Stimulated activated CD8-positive, alpha-beta memory T cell treated with anti-CD3 and anti-CD28 coated beads, Interleukin-2, amount 100 ng/mL, for 48 hours (primary cell): ENCODE measurements around the gene MERTK.
"Not testable (repeated sequence)": the region's sequence is repeated elsewhere in the genome, so short reads cannot be mapped to it uniquely, and the experiment has no call there.

Experiments used
- DNase-seq, 2 donors: peaks; one replicate each; pipeline ENCODE4 v3.0.0-alpha.2; 2020; ENCODE audit warnings: low read depth in 2 of 2

Gene MERTK

DNA sequence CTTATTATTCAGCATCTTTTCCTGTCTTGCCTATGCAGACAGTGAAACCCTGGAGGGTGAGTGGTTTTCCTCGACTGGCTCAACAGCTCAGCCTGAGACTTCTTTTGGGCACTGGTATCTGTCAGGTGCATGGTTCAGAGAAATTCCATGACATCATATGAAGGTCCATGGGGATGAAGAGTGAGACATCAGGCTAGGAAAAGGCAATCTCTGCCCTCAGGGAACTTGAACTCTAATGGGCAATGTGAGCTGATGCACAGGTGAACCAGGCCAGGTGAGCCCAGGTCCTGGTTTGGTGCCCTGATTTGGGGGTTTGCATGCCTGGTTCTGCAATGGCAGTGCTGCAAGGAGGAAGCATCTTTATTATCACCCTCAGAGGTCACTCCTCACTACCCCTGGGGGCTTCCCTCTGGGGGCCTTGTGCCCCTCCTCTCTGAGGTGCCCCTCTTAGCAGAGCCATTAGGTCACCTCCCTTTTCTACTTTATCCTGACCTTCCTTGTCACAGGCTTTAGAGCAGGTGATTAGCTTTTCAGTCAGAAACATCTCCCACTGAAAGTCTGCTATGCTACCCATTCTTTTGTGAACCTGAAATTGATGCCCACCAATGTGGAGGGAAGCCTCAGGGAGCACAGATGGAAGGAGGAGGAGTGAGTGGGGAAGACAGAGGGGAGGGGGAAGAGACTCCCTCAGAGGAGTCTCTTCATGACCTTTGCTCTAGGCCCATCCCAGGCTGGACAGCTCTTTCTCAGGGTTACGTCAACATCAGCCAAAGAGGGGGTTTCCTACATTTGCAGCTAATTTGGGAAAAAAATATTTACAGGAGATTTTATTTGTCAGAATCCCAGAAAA lies 47.3 kb downstream of the MERTK start:
- DNase-seq = no peak

DNA sequence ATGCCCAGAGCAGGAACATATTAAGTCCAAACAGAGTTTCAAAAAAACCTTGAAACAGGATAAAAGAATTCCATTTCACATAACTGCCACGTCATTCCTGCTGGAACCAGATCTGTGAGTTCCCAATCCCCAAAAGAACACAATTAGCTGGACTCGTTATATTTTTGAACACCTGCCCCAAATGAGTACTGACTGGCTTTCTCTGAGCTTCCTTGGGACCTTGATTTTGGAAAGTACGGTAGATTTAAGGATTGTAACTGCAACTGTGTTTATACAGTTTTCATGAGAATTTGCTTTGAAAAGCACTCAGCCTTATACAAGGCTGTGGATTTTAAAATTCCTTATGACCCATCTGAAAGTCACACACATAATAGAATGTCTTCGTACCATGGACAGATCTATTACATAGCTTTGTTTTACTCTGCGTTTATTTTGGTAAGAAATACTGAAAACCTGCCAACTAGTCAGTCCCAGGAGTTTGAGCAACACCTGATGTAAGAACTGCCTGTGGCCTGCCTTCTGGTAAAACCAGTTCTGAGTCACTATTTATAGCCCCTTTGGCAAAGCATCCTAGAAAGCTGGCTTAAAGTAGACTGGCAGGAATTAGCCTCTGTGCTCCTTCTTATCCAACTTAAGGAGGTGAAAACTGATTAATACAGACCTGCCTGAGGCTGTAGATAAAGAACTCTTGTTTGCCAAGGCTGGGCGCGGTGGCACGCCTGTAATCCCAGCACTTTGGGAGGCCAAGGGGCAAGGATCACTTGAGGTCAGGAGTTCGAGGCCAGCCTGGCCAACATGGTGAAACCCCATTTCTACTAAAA lies 48.1 kb downstream of the MERTK start:
- no peak for DNase-seq

DNA sequence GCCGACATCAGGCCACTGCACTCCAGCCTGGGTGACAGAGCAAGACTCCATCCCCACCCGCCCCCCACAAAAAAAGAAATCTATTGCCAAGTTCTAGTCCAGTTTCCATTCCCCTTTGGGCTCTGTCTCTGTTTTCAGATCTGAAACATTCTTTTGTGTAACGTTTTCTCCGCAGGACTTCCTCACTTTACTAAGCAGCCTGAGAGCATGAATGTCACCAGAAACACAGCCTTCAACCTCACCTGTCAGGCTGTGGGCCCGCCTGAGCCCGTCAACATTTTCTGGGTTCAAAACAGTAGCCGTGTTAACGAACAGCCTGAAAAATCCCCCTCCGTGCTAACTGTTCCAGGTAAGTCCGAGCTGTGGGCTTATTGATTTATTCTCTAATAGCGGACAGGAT lies 48.8 kb downstream of the MERTK start:
- DNase-seq = no peak

DNA sequence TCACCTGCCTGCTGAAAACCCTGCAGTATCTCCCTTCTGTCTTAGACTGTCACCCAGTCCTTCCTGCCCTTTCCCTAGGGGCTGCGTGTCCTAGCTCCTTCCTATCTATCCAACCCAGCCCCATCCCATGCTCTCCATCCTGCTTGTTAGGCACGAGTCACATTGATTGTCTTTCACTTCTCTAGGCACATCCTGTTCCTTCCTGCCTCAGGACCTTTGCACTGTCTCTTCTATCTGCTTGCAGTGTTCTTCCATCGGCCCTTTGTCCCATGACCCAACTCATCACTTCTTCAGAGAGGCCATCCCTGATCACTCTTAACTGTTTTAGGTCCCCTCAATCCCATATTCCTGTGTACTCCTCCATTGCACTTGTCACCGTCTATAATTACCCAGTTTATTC lies 50.4 kb downstream of the MERTK start:
- DNase-seq = no peak

DNA sequence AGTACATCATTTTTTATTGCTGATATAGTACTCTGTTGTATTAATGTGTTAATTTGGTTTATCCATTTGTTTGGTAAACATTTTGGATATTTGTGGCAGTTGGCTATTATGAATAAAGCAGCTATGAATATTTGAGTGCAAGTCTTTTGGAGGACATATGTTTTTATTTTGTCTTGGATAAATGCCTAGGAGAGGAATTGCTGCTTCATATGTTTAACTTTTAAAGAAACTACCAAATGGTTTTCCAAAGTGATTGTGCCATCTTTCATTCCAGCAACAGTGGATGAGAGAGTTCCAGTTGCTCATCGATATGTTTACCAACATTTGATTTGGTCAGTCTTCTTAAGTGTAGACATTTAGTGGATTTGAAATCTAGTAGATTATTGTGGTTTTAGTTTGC lies 51.8 kb downstream of the MERTK start:
- no peak for DNase-seq

DNA sequence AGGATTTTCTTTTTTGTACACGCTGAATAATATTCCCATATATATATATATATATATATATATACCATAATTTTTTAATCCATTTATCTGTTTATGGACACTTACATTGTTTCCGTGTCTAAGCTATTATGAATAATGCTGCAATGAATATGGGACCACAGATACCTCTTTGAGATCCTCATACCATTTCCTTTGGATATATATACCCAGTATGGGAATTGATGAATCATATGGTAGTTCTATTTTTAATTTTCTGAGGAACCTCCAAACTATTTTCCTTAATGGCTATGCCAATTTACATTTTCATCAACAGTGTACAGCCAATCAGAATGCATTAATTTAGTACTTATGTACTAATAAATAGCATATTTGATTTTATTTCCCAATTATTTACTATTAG lies 53.1 kb downstream of the MERTK start:
- DNase-seq = no peak

DNA sequence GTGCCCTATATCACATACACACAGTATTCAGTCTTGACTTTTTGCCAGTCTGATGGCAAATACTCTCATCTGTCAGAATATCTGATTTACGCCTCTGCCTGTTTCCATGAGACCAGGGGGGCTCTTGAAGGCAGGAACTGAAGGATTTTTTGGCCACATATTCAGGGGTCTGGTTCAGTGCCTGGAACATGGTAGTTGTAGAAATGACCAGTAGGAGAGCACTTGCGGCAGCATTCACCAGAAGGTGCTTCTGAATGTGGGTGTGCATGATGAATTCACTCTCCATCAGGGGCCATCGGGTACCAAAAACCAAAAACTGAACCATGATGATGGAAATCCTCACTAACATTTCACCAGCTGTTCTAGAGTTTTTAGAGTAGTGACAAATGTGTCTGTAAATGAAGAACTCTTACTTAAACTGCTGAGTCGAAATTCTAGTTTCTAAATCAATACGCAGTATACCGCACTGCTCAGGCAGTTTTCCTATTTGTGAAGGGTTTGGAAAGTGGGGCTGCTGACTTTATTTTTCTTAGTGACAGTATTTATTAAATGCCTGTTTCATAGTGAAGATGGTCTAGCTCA lies 54.6 kb downstream of the MERTK start:
- DNase-seq = no peak

DNA sequence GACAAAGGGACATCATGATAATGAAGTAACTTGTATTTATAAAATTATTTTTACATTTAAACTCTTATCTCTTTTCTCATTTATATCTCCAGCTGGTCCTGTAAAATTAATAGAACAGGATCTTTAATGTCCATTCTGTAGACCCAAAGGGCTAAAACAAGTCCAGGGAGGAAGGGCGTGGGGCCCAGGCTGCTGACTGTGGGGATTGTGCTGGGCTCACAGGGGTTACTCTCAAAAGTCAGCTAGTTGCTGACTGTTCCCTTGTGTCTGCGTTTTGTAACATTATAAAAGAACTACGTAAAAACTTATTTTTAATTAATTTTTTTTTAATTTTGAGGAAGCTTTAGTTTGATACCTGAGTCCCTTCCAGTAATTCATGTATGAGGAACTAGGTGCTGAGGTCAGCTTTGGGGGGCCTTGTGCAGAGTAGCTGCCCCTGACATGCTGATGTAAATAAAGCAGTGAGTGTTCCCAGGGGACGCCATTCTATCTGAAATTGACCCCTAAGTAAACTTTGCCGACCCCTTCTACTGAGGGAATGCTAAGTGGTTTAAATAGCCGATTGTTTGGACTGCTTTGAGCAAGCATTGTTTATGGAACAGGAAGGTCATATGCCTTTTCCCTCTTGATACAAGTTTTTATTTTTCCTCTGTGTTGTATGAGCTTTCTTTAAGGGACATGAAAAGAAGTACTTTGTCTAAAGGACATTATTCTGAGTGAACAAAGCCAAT lies 56.4 kb downstream of the MERTK start:
- no peak for DNase-seq

DNA sequence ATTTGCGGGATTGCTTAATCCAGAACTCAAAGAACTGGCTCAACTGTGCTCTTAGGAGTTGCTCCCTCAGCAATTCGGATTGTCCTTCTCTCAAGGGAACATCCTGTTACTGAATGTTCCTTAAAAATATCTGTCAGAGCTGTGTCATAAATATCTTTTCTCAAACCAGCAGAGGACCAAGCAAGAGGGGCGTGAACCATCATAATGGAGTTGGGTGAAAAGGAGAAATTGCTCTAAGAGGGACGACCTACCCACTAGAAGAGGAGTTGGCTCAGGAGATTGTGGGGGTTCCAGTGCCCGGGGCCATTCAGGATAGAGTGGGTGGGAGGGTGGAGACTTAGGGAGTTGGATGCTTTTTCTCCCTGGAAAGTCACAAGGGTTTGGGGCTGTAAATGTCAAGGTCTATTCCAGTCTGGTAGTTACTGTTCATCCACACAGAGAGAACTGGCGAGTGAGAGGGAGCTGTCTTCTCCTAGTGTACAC lies 59.5 kb downstream of the MERTK start:
- no peak for DNase-seq

DNA sequence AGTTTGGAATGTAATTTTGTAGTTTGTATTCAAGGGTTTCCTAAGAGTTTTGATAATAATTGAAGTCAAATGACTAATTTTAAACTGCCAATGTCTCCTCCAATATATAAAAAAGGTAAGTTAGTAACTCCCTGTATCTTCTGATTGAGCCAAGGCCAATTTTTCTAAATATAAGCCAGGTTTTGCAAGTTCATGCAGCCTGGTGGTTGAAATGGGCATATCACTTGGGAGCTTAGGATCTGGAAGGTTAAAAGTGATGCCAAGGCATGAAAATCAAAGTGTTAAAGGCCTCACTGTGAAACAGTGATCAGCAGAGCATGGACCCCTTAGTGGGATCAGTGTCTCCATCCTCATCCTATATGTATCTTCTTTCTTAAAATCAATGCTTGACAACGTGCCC lies 60.5 kb downstream of the MERTK start:
- no peak for DNase-seq

DNA sequence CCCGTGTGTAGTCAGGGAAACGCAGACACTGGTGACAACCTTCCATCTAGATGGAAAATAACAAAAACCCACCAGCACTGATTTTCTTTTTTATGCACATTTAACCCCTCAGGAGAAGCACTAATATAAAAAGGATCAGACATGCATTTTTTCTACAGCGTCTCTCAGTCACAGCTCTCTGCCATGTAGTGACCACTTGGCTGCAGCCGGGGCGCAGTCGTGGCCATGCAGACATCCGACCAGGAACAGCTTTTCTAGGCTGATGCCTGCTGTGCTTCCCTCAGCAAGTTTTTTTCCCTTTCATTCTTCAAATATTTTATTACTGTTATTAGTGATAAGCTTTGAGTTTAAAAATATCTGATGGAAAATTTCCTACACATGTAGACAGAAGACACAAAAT lies 63.3 kb downstream of the MERTK start:
- DNase-seq = no peak

DNA sequence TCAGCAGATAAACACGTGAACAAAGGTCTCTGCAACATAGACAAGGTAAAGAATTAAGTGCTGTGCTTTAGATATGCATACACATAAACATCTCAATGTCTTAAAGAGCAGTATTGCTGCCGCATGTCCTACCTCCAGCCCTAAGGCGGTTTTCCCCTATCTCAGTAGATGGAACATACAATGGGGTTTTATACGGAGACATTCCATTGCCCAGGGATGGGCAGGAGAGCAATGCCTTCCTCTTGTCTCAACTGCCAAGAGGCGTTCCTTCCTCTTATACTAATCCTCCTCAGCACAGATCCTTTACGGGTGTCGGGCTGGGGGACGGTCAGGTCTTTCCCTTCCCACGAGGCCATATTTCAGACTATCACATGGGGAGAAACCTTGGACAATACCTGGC lies 64.7 kb downstream of the MERTK start:
- not testable (repeated sequence) for DNase-seq

DNA sequence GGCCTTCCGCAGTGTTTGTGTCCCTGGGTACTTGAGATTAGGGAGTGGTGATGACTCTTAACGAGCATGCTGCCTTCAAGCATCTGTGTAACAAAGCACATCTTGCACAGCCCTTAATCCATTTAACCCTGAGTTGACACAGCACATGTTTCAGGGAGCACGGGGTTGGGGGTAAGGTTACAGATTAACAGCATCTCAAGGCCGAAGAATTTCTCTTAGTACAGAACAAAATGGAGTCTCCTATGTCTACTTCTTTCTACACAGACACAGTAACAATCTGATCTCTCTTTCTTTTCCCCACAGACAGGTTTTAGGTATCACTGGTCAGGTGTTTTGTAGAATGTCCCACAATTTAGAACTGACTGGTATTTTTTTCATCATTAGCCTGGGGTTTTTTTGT lies 65.1 kb downstream of the MERTK start:
- DNase-seq = not testable (repeated sequence)

DNA sequence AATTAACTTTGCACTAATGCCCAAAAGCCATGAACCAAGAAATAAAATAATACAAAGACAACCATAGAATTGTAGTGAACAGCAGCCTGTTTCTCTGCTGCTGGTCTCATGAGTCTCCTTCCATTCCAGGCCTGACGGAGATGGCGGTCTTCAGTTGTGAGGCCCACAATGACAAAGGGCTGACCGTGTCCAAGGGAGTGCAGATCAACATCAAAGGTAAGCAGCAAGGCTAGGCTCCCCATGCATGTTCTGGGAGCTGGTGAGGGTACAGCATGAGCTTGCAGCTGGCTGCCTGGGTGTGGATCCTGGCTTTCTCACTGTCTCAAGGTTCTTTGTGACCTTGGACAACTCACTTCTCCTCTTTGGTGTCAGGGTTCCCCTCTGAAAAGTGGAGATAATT lies 66.7 kb downstream of the MERTK start:
- no peak for DNase-seq

DNA sequence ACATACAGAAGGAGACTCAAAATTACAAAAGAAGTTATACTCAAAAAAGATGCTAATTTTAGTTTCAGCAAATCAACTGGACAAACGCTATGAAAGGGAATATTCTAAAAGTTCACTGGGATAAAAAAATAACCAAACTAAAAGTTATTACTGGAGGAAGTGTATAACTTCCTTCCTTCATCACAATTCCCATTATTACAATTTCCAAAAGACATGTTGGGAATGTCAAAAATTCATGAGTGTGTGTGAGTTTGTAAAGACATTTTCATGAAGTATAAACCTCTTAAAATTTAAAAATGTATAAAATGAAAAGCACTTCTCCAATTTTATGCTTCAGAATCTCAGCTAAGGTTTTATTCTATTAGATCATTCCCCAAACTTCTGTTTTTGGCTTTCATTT lies 67.8 kb downstream of the MERTK start:
- DNase-seq = no peak

DNA sequence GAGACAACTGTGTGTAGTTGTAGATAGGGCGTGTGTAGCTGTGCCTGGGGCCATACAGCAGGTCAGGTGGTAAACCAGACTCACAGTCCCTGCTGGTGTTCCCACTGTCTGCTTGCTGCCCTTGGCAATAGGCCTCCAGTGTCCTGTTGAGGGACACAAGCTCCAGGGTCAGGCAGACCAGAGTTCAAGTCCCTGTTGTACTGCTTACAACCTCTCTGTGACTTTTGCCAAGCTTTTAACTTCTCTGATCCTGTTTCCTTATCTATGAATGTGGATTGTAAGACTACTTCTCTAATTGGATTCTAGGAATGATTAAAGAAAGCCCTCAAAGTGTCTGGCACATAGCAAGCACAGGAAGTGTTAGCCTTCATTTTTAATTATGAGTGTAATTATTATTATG lies 68.6 kb downstream of the MERTK start:
- DNase-seq = no peak

DNA sequence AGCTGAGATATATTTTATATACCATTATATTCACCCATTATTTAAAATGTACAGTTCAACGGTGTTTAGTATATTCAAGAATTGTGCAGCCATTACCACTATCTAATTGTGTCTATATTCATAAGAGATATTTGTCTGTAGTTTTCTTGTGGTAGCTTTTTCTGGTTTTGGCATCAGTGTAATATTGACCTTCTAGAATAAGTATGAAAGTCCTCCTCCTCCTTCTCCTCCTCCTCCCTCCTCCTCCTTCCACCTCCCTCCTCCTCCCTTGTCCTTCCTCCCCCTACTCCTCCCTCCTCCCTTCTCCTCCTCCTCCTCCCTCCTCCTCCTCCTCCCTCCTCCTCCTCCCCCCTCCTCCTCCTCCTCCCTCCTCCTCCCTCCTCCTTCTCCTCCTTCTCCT lies 72.0 kb downstream of the MERTK start:
- DNase-seq = no peak

DNA sequence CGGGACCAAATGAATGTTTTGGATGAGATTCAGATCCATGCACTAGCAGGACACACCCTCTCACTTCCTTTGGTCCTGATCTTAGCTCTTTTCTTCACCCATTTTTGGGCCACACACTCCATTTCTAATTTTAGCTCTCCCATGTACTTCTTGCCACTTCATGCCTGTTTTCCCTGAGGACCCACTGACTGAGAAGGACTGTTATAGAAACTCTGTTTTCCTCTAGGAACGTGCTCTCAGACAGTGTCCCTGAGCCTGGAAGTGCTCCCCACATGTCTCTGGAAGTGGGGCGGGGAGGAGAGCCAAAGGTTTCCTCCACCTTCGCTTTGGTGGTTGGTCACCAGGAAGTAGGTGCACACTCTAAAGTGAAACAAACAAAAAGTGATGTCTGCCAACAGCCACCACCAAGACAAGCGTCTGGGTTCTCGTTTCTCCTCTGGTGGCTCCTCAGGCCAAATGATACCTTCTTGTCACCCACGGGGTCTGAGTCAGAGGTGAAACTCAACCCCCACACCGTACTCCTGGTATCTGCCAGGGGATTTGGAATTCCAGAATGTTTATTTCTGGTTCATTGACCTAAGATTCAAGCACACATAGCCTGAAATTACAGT lies 74.7 kb downstream of the MERTK start:
- DNase-seq = no peak

DNA sequence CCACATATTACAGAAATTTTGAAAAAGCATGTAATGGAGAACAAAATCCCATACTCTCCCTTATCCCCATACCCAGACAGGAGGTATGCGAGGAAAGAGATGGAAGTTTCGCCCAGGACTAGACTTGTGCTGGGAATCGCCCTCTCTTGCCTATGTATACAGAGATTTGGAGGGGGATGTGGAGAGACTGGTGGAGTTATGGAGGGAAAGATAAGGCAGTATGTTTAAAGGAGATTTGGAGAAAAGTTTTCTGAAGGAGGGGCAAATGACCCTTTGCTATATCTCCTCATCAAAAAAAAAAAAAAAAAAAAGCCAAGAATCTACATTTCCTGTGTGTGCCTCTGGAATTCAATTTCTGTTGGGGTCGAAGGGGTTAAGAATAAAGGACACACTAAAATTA lies 75.3 kb downstream of the MERTK start:
- DNase-seq = no peak

DNA sequence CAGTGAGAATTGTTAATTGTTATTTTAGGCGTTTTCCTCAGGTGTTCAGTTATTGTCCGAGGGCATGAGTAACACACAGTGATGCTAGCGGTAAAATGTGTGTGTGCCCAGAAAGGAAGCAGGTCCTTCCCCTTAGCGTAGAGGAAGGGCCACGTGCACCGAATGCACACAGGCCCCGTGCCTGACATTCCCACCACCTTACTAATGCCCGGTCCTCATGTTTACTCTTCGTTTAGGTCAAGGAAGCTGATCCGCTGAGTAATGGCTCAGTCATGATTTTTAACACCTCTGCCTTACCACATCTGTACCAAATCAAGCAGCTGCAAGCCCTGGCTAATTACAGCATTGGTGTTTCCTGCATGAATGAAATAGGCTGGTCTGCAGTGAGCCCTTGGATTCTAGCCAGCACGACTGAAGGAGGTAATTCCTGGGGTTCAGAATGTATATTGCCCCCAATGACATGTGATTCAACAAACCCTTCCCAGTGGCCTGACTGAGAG lies 76.7 kb downstream of the MERTK start:
- DNase-seq = no peak

DNA sequence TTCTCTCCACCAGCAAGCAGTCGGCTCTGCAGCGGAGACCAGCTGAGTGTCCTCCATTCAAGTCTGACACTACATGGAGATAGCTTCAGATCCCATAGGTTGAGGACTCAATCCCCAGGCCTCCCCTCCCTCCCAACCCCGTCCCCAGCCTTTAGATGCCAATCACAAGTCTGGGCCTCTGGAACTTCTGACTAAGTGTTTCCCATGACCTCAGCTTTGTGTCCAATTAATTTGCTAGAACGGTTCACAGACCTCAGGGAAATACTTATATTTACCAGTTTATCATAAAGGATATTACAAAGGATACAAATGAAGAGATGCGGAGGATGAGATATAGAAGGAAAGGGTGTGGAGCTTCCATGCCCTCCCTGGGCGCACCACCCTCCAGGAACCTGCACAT lies 77.4 kb downstream of the MERTK start:
- no peak for DNase-seq
